Ishikawa (cell line): Measurements from ENCODE around the gene MACF1.

ENCODE experiments used
- CEBPB ChIP-seq: IDR thresholded peaks from 2 replicates; pipeline ENCODE4 v1.6.1; 2012
- CREB1 ChIP-seq: IDR thresholded peaks from 2 replicates; pipeline ENCODE4 v1.6.1; 2012; ENCODE audit warnings: low read depth
- EGR1 ChIP-seq: IDR thresholded peaks from 2 replicates; pipeline ENCODE4 v1.6.1; 2012
- EP300 ChIP-seq: IDR thresholded peaks from 2 replicates; pipeline ENCODE4 v1.6.1; 2012; ENCODE audit warnings: borderline replicate concordance
- FOXM1 ChIP-seq: IDR thresholded peaks from 2 replicates; pipeline ENCODE4 v1.6.1; 2012; ENCODE audit warnings: low read depth, borderline replicate concordance
- NFIC ChIP-seq: IDR thresholded peaks from 2 replicates; pipeline ENCODE4 v1.6.1; 2012
- RAD21 ChIP-seq: IDR thresholded peaks from 2 replicates; pipeline ENCODE4 v1.6.1; 2012; ENCODE audit warnings: low read depth
- TAF1 ChIP-seq: IDR thresholded peaks from 2 replicates; pipeline ENCODE4 v1.6.1; 2012; ENCODE audit warnings: low read depth, mild to moderate bottlenecking
- TCF12 ChIP-seq: IDR thresholded peaks from 2 replicates; pipeline ENCODE4 v1.6.1; 2012; ENCODE audit warnings: low read depth
- TEAD4 ChIP-seq: IDR thresholded peaks from 2 replicates; pipeline ENCODE4 v1.6.1; 2012
- YY1 ChIP-seq: IDR thresholded peaks from 2 replicates; pipeline ENCODE4 v1.6.1; 2012; ENCODE audit warnings: low read depth
- ZBTB7A ChIP-seq: IDR thresholded peaks from 2 replicates; pipeline ENCODE4 v1.6.1; 2012; ENCODE audit warnings: low read depth
- TF ChIP-seq, protein P1 (sequence below): IDR thresholded peaks from 2 replicates; pipeline ENCODE4 v1.6.1; 2012
- TF ChIP-seq, protein P2 (sequence below): IDR thresholded peaks from 2 replicates; pipeline ENCODE4 v1.6.1; 2012; ENCODE audit warnings: low read depth, mild to moderate bottlenecking
- TF ChIP-seq, protein P3 (sequence below): IDR thresholded peaks from 2 replicates; pipeline ENCODE4 v1.6.1; 2012

The MACF1 gene

DNA sequence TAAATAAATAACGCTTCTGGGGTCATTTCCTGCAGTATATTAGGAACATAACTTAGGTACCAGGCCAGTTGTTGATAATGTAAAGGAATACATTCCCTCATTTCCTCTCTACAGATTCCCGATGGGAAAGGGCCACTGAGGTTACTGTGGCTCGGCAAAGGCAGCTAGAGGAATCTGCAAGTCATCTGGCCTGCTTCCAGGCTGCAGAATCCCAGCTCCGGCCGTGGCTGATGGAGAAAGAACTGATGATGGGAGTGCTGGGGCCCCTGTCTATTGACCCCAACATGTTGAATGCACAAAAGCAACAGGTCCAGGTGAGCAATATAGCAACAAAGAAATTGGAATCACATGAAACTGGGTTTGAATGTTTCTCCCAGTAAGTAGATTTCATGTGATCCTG, 177.3 kb downstream of the MACF1 start:
- TF ChIP-seq, protein P1, sequence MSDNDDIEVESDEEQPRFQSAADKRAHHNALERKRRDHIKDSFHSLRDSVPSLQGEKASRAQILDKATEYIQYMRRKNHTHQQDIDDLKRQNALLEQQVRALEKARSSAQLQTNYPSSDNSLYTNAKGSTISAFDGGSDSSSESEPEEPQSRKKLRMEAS, result no peak
- TF ChIP-seq CREB1, result no peak
- TF ChIP-seq TEAD4, result no peak
- TF ChIP-seq EGR1, result no peak
- TF ChIP-seq CEBPB, result no peak
- TF ChIP-seq TCF12, result no peak
- TF ChIP-seq, protein P2, sequence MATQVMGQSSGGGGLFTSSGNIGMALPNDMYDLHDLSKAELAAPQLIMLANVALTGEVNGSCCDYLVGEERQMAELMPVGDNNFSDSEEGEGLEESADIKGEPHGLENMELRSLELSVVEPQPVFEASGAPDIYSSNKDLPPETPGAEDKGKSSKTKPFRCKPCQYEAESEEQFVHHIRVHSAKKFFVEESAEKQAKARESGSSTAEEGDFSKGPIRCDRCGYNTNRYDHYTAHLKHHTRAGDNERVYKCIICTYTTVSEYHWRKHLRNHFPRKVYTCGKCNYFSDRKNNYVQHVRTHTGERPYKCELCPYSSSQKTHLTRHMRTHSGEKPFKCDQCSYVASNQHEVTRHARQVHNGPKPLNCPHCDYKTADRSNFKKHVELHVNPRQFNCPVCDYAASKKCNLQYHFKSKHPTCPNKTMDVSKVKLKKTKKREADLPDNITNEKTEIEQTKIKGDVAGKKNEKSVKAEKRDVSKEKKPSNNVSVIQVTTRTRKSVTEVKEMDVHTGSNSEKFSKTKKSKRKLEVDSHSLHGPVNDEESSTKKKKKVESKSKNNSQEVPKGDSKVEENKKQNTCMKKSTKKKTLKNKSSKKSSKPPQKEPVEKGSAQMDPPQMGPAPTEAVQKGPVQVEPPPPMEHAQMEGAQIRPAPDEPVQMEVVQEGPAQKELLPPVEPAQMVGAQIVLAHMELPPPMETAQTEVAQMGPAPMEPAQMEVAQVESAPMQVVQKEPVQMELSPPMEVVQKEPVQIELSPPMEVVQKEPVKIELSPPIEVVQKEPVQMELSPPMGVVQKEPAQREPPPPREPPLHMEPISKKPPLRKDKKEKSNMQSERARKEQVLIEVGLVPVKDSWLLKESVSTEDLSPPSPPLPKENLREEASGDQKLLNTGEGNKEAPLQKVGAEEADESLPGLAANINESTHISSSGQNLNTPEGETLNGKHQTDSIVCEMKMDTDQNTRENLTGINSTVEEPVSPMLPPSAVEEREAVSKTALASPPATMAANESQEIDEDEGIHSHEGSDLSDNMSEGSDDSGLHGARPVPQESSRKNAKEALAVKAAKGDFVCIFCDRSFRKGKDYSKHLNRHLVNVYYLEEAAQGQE, result no peak
- no peak for TF ChIP-seq RAD21
- no peak for TF ChIP-seq TAF1
- no peak for TF ChIP-seq FOXM1
- TF ChIP-seq, protein P3, sequence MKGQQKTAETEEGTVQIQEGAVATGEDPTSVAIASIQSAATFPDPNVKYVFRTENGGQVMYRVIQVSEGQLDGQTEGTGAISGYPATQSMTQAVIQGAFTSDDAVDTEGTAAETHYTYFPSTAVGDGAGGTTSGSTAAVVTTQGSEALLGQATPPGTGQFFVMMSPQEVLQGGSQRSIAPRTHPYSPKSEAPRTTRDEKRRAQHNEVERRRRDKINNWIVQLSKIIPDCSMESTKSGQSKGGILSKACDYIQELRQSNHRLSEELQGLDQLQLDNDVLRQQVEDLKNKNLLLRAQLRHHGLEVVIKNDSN, result no peak
- no peak for TF ChIP-seq ZBTB7A
- no peak for TF ChIP-seq YY1
- no peak for TF ChIP-seq NFIC

DNA sequence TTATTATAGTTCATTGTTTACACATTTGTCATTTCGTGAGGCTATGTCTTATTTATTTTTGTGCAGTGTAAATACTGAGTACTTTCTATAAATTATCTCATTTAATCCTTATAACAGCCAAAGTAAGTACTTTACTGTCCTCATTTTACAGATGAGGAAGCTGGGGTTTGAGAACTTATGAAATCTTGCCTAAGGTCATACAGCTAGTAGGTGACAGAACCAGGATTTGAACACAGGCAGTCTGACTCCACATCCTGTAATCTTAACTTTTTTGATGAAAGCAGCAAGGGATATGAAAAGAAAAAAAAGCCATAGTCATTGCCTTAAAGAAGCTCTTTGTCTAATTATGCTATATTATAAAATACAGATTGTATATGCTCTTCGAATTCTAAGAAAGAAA, 179.8 kb downstream of the MACF1 start:
- TF ChIP-seq CEBPB (no peak), ZBTB7A (no peak)
- TF ChIP-seq, protein P3, result no peak
- TF ChIP-seq, protein P1, result no peak

DNA sequence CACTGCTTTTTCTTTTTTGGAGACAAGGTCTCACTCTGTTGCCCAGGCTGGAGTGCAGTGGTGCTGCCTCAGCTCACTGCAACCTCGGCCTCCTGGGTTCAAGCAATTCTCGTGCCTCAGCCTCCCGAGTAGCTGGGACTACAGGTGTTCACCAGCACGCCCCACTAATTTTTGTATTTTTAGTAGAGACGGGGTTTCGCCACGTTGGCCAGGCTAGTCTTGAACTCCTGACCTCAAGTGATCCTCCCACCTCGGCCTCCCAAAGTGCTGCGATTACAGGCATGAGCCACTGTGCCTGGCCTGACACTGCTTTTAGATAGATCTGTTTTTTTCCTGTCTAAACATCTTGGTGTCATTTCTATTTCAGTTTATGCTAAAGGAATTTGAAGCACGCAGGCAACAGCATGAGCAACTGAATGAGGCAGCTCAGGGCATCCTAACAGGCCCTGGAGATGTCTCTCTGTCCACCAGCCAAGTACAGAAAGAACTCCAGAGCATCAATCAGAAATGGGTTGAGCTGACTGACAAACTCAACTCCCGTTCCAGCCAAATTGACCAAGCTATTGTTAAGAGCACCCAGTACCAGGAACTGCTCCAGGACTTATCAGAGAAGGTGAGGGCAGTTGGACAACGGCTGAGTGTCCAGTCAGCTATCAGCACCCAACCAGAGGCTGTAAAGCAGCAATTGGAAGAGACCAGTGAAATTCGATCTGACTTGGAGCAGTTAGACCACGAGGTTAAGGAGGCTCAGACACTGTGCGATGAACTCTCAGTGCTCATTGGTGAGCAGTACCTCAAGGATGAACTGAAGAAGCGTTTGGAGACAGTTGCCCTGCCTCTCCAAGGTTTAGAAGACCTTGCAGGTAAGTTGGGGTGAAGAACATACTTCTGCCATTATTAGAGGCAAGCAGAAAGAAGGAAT, 180.8 kb downstream of the MACF1 start:
- no peak for TF ChIP-seq ZBTB7A
- TF ChIP-seq, protein P1, result peak; percentile 52
- no peak for TF ChIP-seq YY1

DNA sequence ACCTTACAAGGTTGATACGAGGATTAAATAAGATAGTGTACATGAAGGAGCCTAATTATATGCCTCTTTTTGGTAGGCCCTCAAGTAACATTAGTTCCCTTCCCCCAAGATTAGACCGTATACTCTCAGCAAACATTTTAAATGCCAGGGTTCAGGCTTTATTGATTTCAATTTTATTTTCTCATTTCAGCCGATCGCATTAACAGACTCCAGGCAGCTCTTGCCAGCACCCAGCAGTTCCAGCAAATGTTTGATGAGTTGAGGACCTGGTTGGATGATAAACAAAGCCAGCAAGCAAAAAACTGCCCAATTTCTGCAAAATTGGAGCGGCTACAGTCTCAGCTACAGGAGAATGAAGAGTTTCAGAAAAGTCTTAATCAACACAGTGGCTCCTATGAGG, 182.5 kb downstream of the MACF1 start:
- TF ChIP-seq RAD21, result no peak
- TF ChIP-seq, protein P2, result no peak
- no peak for TF ChIP-seq ZBTB7A
- TF ChIP-seq TCF12, result no peak
- TF ChIP-seq CREB1, result no peak
- TF ChIP-seq, protein P3, result no peak
- no peak for TF ChIP-seq YY1
- TF ChIP-seq FOXM1, result no peak
- no peak for TF ChIP-seq TAF1
- TF ChIP-seq EP300, result no peak

DNA sequence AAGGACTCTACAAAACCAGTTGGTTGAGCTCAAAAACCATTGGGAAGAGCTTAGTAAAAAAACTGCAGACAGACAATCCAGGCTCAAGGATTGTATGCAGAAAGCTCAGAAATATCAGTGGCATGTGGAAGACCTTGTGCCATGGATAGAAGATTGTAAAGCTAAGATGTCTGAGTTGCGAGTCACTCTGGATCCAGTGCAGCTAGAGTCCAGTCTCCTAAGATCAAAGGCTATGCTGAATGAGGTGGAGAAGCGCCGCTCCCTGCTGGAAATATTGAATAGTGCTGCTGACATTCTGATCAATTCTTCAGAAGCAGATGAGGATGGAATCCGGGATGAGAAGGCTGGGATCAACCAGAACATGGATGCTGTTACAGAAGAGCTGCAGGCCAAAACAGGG, 183.0 kb downstream of the MACF1 start:
- TF ChIP-seq TEAD4 (peak; percentile 61; the same call in 1 of the 2 replicates), TAF1 (no peak), NFIC (no peak), EGR1 (no peak), ZBTB7A (no peak), RAD21 (peak; percentile 65), TCF12 (0 out of 2 replicates have a peak, but pooled peaks have one; percentile 21)
